OCI-LY7 (cell line): ENCODE data around the gene LRTM1. TPM values are rescaled to one million over a fixed set of nuclear protein-coding genes. Genes with fewer than 3 reads are reported as not detected.

ENCODE experiments used
- BruUV-seq: library from RNA; stranded (reverse); fragments of 400-500 nt; replicated peaks from 2 replicates; lab custom pipeline; 2021; lab: Mats Ljungman, UMichigan
- CTCF ChIA-PET: fragments of 300-600 bp; sonication (Branson Sonifier 250); formaldehyde crosslinking; loops from one replicate; lab custom pipeline; 2022; ENCODE audit warnings: antibody characterized with exemption; ENCODE audit not compliant: unreplicated experiment; lab: Charles Lee
- POLR2A ChIA-PET: fragments of 300-600 bp; sonication (Branson Sonifier 250); formaldehyde crosslinking; loops from one replicate; lab custom pipeline; 2022; ENCODE audit warnings: antibody characterized with exemption; lab: Charles Lee
- DNase-seq: peaks from one replicate; pipeline ENCODE4 v3.0.0-alpha.2; 2015; ENCODE audit warnings: low spot score
- H2AFZ ChIP-seq: fragments of 200-600 bp; sonication (generic), shearing (Covaris generic); 2 replicates; pipeline ENCODE4 v1.6.1; 2014; ENCODE audit warnings: mild to moderate bottlenecking, antibody characterized with exemption, low read length, moderate library complexity
- H3K27ac ChIP-seq: fragments of 200-600 bp; sonication (generic); 2 replicates; pipeline ENCODE4 v1.5.1; 2014; ENCODE audit warnings: mixed run types, low read depth, mild to moderate bottlenecking, moderate library complexity, low read length, inconsistent platforms; ENCODE audit not compliant: poor library complexity, severe bottlenecking
- H3K36me3 ChIP-seq: fragments of 200-600 bp; sonication (generic); 2 replicates; pipeline ENCODE4 v1.6.1; 2014; ENCODE audit warnings: mild to moderate bottlenecking, antibody characterized with exemption, low read length, moderate library complexity, mixed read lengths; ENCODE audit not compliant: insufficient read depth
- H3K4me1 ChIP-seq: fragments of 200-600 bp; sonication (generic); 2 replicates; pipeline ENCODE4 v1.5.1; 2014; ENCODE audit warnings: mild to moderate bottlenecking, low read length; ENCODE audit not compliant: insufficient read depth, poor library complexity, severe bottlenecking
- H3K4me2 ChIP-seq: fragments of 200-600 bp; sonication (generic); 2 replicates; pipeline ENCODE4 v1.6.1; 2014; ENCODE audit warnings: mild to moderate bottlenecking, low read length
- H3K4me3 ChIP-seq: fragments of 200-600 bp; sonication (generic); 2 replicates; pipeline ENCODE4 v1.5.1; 2014; ENCODE audit warnings: mild to moderate bottlenecking, low read depth, low read length; ENCODE audit not compliant: poor library complexity, severe bottlenecking
- H3K79me2 ChIP-seq: fragments of 200-600 bp; sonication (generic); 2 replicates; pipeline ENCODE4 v1.6.1; 2016; ENCODE audit warnings: low read depth, mild to moderate bottlenecking, low read length, moderate library complexity, mixed read lengths; ENCODE audit not compliant: insufficient read depth
- H3K9me2 ChIP-seq: fragments of 200-600 bp; sonication (generic); 2 replicates; pipeline ENCODE4 v1.6.1; 2016; ENCODE audit warnings: mild to moderate bottlenecking, low read length, mixed read lengths; ENCODE audit not compliant: insufficient read depth
- H3K9me3 ChIP-seq: fragments of 200-600 bp; sonication (generic); 2 replicates; pipeline ENCODE4 v1.6.1; 2014; ENCODE audit warnings: mild to moderate bottlenecking, mixed run types, low read length, mixed read lengths
- H4K20me1 ChIP-seq: fragments of 200-600 bp; sonication (generic); 2 replicates; pipeline ENCODE4 v1.6.1; 2014; ENCODE audit warnings: mild to moderate bottlenecking, antibody characterized with exemption, low read length, moderate library complexity, mixed read lengths; ENCODE audit not compliant: insufficient read depth
- CTCF ChIP-seq: fragments of 200-600 bp; sonication (generic); conservative IDR thresholded peaks from 2 replicates; pipeline ENCODE4 v1.5.1; 2014; ENCODE audit warnings: mild to moderate bottlenecking, antibody characterized with exemption, low read length, moderate library complexity, mixed read lengths
- EZH2phosphoT487 ChIP-seq: fragments of 200-600 bp; sonication (generic); IDR thresholded peaks from 2 replicates; pipeline ENCODE4 v1.6.1; 2018; ENCODE audit warnings: low read depth, borderline replicate concordance, mild to moderate bottlenecking, mixed run types, antibody characterized with exemption, low read length, moderate library complexity, mixed read lengths
- intact Hi-C: fragments of 100-400 bp; cut with micrococcal nuclease; formaldehyde crosslinking; loops from one replicate; pipeline ENCODE4 v1.10.0; 2022; ENCODE audit not compliant: unreplicated experiment
- total RNA-seq, 2 experiments: library from RNA; depleted of rRNA in 1 of 2; stranded (reverse); fragments of >200 nt in 1 of 2; shearing (Covaris generic) in 1 of 2; gene quantifications; 2 replicates each; pipeline ENCODE4 v1.2.3, GENCODE V29; 2014 to 2022

LRTM1 gene
- total RNA-seq, 2 experiments from 2014 or later: not detected

DNA sequence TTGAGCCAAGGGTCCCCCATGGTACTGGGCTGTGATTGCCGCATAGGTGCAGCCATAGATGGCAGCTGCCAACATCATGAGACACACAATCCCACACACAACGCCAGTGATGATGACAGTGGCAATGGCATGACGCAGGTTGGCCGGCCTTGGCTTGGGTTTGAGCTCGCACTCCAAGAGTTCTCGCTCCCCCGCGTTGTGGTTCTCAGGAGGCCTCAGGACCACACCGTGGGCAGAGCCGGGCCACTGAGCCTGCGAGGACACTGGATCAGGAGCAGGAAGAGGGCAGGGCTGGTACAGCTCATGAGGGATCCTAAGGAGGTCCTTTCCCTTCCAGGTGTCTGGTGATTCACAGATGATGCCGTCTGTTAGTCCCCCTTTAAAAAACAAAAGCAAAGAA lies 9.3 kb downstream of the LRTM1 start:
- H3K4me2 ChIP-seq: no peak overlapping the region
- ChIA-PET POLR2A (no interaction called here), CTCF (interaction anchor here (0.5 kb wide), 1 partner anchor 41 kb away, joined by 5 read pairs; no protein-coding TSS in a partner anchor)
- no peaks in the 10 kb centered on the region for H3K79me2 ChIP-seq
- no peaks in the 10 kb centered on the region for H3K36me3 ChIP-seq
- H3K9me3 ChIP-seq: no peaks in the 10 kb centered on the region
- H3K4me1 ChIP-seq: no peaks in the 10 kb centered on the region
- no peak overlapping the region for H3K4me3 ChIP-seq
- H2AFZ ChIP-seq: no peak overlapping the region
- BruUV-seq: no TSS peak
- H3K9me2 ChIP-seq: no peaks in the 10 kb centered on the region
- intact Hi-C loops: no loop called here
- H4K20me1 ChIP-seq: no peaks in the 10 kb centered on the region
- DNase-seq: no peak
- no peak overlapping the region for H3K27ac ChIP-seq
- TF ChIP-seq CTCF (no peak), EZH2phosphoT487 (no peak)

DNA sequence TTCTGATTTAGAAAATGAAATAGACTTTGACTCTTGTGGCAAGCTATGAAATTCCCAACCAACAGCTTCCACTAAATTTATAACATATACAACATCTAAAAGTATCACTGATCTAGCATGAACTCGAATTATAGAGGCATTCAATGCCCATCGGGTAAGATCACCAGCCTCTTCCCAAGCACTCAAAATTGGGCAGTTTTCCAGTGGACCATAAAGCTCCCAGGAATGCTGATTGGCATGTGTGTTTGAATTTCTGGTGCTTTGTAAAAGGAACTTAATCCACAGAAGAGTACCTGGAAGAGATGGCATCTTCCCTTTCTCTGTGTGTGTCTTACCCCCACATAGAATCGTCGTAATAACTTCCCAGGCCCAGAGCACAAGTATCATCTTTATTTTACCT lies 10.0 kb downstream of the LRTM1 start:
- Histone ChIP-seq H3K9me2 (no peaks in the 10 kb centered on the region), H4K20me1 (no peaks in the 10 kb centered on the region), H3K4me1 (no peaks in the 10 kb centered on the region), H3K36me3 (no peaks in the 10 kb centered on the region), H3K4me2 (no peak overlapping the region), H2AFZ (no peak overlapping the region), H3K79me2 (no peaks in the 10 kb centered on the region), H3K27ac (no peak overlapping the region), H3K4me3 (no peak overlapping the region), H3K9me3 (no peaks in the 10 kb centered on the region)
- POLR2A ChIA-PET: no interaction called here
- CTCF ChIA-PET: no interaction called here
- no peak for DNase-seq
- TF ChIP-seq CTCF: no peak
- no peak for TF ChIP-seq EZH2phosphoT487
- intact Hi-C loops: no loop called here
- no TSS peak for BruUV-seq

DNA sequence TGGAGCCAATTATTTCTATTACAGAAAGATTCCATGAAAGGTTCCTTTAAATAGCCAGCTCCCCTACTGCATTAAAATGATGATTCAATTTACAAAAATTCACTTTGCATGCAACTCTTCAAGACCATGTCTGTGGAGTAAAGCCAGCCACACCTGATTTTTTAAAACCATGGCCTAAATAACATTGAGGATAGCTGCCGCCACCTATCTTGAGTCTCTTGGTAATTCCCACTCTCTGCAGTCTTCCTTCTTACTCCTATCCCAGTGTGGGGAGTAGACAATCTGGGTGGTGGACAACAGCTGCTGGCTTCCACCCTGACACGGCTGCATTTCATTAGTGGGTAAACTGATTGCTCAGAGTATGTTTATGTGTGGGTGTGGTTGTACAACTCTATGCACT lies 10.7 kb downstream of the LRTM1 start:
- ChIA-PET POLR2A (no interaction called here), CTCF (no interaction called here)
- no TSS peak for BruUV-seq
- no peak for DNase-seq
- Histone ChIP-seq H3K27ac (no peak overlapping the region), H4K20me1 (no peaks in the 10 kb centered on the region), H3K4me1 (no peaks in the 10 kb centered on the region), H2AFZ (no peak overlapping the region), H3K36me3 (no peaks in the 10 kb centered on the region), H3K9me2 (no peaks in the 10 kb centered on the region), H3K4me2 (no peak overlapping the region), H3K4me3 (no peak overlapping the region), H3K79me2 (no peaks in the 10 kb centered on the region), H3K9me3 (no peaks in the 10 kb centered on the region)
- intact Hi-C loops: no loop called here
- TF ChIP-seq EZH2phosphoT487: no peak
- TF ChIP-seq CTCF: no peak
